Endodermal cell (in vitro differentiated cells): ENCODE results near the gene FGFBP1. TPM values are rescaled to one million over a fixed set of nuclear protein-coding genes. Genes with fewer than 3 reads are reported as not detected.

Experiments used
- DNase-seq: peaks from one replicate; pipeline ENCODE4 v3.0.0-alpha.2; 2017
- H3K27ac ChIP-seq: 2 replicates; pipeline ENCODE4 v1.5.1; 2013; ENCODE audit warnings: mild to moderate bottlenecking, low read depth, low read length, moderate library complexity
- H3K27me3 ChIP-seq: 2 replicates; pipeline ENCODE4 v1.6.1; 2013; ENCODE audit warnings: mild to moderate bottlenecking, low read length, moderate library complexity; ENCODE audit not compliant: insufficient read depth, control insufficient read depth, poor library complexity, severe bottlenecking
- H3K36me3 ChIP-seq: 2 replicates; pipeline ENCODE4 v1.7.0; 2013; ENCODE audit warnings: mild to moderate bottlenecking, low read length, moderate library complexity; ENCODE audit not compliant: control insufficient read depth, insufficient read depth
- H3K4me1 ChIP-seq: one replicate; pipeline ENCODE4 v1.7.0; 2013; ENCODE audit warnings: low read length; ENCODE audit not compliant: control insufficient read depth, insufficient read depth
- H3K4me3 ChIP-seq: 2 replicates; pipeline ENCODE4 v1.5.1; 2013; ENCODE audit warnings: mild to moderate bottlenecking, low read length, moderate library complexity
- H3K9ac ChIP-seq: 2 replicates; pipeline ENCODE4 v1.6.1; 2013; ENCODE audit warnings: mild to moderate bottlenecking, low read length, moderate library complexity; ENCODE audit not compliant: poor library complexity, severe bottlenecking; ENCODE audit errors: extremely low read depth
- H3K9me3 ChIP-seq: 2 replicates; pipeline ENCODE4 v1.6.1; 2013; ENCODE audit warnings: mild to moderate bottlenecking, low read length, moderate library complexity; ENCODE audit not compliant: control insufficient read depth
- H3K27ac Mint-ChIP-seq: 2 replicates; pipeline ENCODE4 v1.8.0; 2020; ENCODE audit warnings: mixed read lengths
- H3K27me3 Mint-ChIP-seq: 2 replicates; pipeline ENCODE4 v1.8.0; 2021; ENCODE audit warnings: mild to moderate bottlenecking, mixed read lengths; ENCODE audit not compliant: insufficient read depth
- H3K36me3 Mint-ChIP-seq: 2 replicates; pipeline ENCODE4 v1.8.0; 2020; ENCODE audit warnings: low read depth, mixed read lengths
- H3K4me1 Mint-ChIP-seq: 2 replicates; pipeline ENCODE4 v1.8.0; 2020; ENCODE audit warnings: mixed read lengths
- H3K4me3 Mint-ChIP-seq: 2 replicates; pipeline ENCODE4 v1.8.0; 2020; ENCODE audit warnings: mild to moderate bottlenecking, moderate library complexity, mixed read lengths
- H3K9me3 Mint-ChIP-seq: 2 replicates; pipeline ENCODE4 v1.8.0; 2020; ENCODE audit warnings: mild to moderate bottlenecking, mixed read lengths
- WGBS, 2 experiments: methylation state at CpG; one replicate each; pipeline versions ENCODE4 v1.1.5 to v1.1.7; 2013; ENCODE audit warnings: missing lambda C conversion rate in 2 of 2, mixed read lengths in 1 of 2; ENCODE audit not compliant: insufficient coverage in 1 of 2, insufficient read length in 1 of 2; 5-methylcytosine and 5-hydroxymethylcytosine counted together
- total RNA-seq, 2 donors: library from RNA; stranded (reverse); fragmentation: NEBNext Ultra II Directional in 1 of 2; extraction: Animal tissue kit (Norgen Biotek cat#: 25700) in 1 of 2; gene quantifications; 2 replicates in 1 of 2; 3 replicates in 1 of 2; pipeline ENCODE4 v1.2.1, GENCODE V29; 2021
- TF ChIP-seq, protein P1 (sequence below): fragments of 200-600 bp; sonication (generic); conservative IDR thresholded peaks from 2 replicates; pipeline ENCODE4 v1.5.0; 2021; ENCODE audit warnings: antibody characterized with exemption, mild to moderate bottlenecking

The FGFBP1 gene
- total RNA-seq, 2 donors from 2014 or later, result not detected

DNA sequence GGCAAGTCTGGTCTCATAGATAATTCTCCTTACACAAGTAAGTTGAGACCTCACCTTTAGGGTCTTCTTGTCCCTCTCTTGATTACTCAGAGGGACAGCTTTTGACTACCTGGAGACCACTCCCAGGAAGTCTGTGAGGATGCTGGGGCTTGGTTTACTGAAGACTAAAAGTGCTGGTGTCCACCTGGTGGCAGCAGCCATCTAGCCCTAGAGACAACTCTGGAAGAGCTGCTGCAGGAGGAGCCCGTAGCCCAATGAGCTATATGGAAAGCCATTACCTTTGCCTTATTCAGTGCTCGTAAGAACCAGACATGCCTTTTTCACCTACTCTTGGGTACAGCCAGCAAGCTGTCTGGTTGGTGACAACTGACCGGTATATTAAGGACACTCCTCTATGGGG, 17.1 kb upstream of the FGFBP1 start:
- DNase-seq, result no peak
- 90 to 94% methylated on average over 2 to 3 of the region's 3 CpGs for WGBS, 2 experiments
- H3K4me3 ChIP-seq, result no peak overlapping the region
- peaks cover 16% of the 10 kb centered on the region for H3K9me3 ChIP-seq
- no peak overlapping the region for H3K4me3 Mint-ChIP-seq
- no peaks in the 10 kb centered on the region for H3K27me3 Mint-ChIP-seq
- H3K27ac ChIP-seq, result no peak overlapping the region
- H3K27ac Mint-ChIP-seq, result no peak overlapping the region
- no peaks in the 10 kb centered on the region for H3K27me3 ChIP-seq
- no peak overlapping the region for H3K9ac ChIP-seq
- no peaks in the 10 kb centered on the region for H3K36me3 ChIP-seq
- TF ChIP-seq, protein P1, sequence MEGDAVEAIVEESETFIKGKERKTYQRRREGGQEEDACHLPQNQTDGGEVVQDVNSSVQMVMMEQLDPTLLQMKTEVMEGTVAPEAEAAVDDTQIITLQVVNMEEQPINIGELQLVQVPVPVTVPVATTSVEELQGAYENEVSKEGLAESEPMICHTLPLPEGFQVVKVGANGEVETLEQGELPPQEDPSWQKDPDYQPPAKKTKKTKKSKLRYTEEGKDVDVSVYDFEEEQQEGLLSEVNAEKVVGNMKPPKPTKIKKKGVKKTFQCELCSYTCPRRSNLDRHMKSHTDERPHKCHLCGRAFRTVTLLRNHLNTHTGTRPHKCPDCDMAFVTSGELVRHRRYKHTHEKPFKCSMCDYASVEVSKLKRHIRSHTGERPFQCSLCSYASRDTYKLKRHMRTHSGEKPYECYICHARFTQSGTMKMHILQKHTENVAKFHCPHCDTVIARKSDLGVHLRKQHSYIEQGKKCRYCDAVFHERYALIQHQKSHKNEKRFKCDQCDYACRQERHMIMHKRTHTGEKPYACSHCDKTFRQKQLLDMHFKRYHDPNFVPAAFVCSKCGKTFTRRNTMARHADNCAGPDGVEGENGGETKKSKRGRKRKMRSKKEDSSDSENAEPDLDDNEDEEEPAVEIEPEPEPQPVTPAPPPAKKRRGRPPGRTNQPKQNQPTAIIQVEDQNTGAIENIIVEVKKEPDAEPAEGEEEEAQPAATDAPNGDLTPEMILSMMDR, result no peak
- peaks cover 5% of the 10 kb centered on the region for H3K36me3 Mint-ChIP-seq
- peaks cover 33% of the 10 kb centered on the region for H3K9me3 Mint-ChIP-seq
- H3K4me1 ChIP-seq, result no peaks in the 10 kb centered on the region
- no peaks in the 10 kb centered on the region for H3K4me1 Mint-ChIP-seq

DNA sequence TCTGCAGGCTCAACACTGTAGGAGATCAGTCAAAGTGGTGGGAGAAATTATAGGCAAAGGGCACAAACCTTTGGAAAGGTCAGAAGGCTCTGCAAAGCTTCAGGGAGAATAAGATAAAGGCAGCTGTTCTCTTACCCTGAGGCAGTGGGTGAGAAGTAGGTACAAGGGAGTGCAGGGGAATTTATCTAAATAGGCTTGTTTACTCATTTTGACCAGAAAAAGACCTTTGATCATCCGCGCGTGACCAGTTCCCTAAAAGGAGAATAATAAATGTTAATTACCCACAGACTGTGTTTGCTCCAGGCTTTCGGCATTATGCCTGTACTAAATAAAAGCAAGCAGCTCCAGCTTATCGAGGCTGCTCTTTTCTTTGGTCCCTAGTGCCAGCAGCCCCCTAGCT, 15.1 kb upstream of the FGFBP1 start:
- TF ChIP-seq, protein P1, result no peak
- WGBS, 2 experiments, result 96% methylated on average over 5 of the region's 5 CpGs

DNA sequence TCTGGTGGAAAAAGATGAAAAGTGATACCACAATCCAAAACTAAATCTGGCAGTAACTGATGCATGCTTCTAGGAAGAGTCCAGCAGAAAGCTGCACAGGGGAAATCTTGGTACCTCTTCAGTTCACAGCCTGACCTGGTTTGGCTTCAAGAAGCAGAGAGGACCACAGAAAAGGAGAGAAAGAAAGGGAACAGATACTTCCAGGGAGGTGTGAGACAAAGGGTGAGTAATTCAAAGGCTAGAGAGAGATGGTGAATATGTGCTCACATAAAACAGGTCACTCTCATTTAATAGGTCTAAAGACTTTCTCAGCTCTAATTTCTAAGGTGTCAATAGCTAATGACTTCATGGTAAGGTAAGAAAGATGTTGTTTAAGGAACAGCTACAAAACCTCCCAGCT, 13.2 kb upstream of the FGFBP1 start:
- Histone ChIP-seq H3K4me1 (no peaks in the 10 kb centered on the region), H3K36me3 (no peaks in the 10 kb centered on the region), H3K27ac (no peak overlapping the region), H3K9me3 (peaks cover 16% of the 10 kb centered on the region), H3K9ac (no peak overlapping the region), H3K4me3 (no peak overlapping the region), H3K27me3 (no peaks in the 10 kb centered on the region)
- H3K27ac Mint-ChIP-seq, result no peak overlapping the region
- H3K9me3 Mint-ChIP-seq, result peaks cover 33% of the 10 kb centered on the region
- TF ChIP-seq, protein P1, result no peak
- DNase-seq, result no peak
- H3K36me3 Mint-ChIP-seq, result peaks cover 5% of the 10 kb centered on the region
- H3K27me3 Mint-ChIP-seq, result no peaks in the 10 kb centered on the region
- no peak overlapping the region for H3K4me3 Mint-ChIP-seq
- H3K4me1 Mint-ChIP-seq, result no peaks in the 10 kb centered on the region

More for the DNA sequence above, 15.1 kb upstream of the FGFBP1 start:
- H3K9me3 ChIP-seq, result peaks cover 16% of the 10 kb centered on the region
- Mint-ChIP-seq H3K36me3 (peaks cover 5% of the 10 kb centered on the region), H3K4me1 (no peaks in the 10 kb centered on the region), H3K27ac (no peak overlapping the region), H3K9me3 (peaks cover 33% of the 10 kb centered on the region), H3K4me3 (no peak overlapping the region), H3K27me3 (no peaks in the 10 kb centered on the region)
- no peaks in the 10 kb centered on the region for H3K36me3 ChIP-seq
- no peaks in the 10 kb centered on the region for H3K27me3 ChIP-seq
- DNase-seq, result no peak
- no peaks in the 10 kb centered on the region for H3K4me1 ChIP-seq
- H3K9ac ChIP-seq, result no peak overlapping the region
- no peak overlapping the region for H3K4me3 ChIP-seq
- H3K27ac ChIP-seq, result no peak overlapping the region
